ENCODE measurements around the gene SPOCK1.

The SPOCK1 gene

DNA sequence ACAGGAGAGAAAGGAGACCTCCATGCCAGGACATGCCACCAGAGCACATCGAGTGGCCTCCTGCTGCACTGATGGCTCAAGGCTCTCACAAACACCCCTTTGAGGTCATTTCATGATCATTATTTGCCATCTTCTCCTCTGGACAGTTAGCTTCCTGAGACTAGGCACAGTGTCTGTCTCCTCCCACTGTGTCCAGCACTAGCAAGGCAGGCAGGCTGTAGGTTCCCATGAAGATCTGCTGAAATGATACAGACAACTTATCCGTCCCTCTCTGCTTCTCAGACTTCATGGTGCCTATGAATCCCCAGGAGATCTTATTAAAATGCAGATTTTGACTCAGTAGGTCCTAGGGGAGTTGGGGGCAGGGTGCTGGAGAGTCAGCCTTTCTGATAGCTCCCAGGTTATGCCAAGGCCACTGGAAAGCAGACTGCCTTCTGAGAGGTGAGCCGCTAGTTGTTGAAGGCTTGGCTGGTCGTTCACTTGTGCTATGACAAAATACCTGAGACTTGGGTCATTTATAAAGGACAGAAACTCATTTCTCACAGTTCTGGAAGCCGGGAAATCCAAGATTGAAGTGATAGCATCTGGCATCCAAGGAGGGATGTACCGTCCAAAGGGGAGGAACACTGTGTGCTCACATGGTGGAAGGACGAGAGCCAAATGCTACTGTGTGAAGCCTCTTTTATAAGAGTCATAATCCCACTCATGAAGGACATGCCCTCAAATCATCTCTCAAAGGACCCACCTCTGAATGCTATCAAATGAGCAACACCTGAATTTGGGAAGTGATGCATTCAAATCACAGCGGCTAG, 183.4 kb downstream of the SPOCK1 start:
- Histone ChIP-seq H3K4me3 (ENCODE audit: severe bottlenecking) (no peak overlapping the region), H3K27ac (ENCODE audit: poor library complexity, severe bottlenecking) (no peak overlapping the region), H3K4me1 (ENCODE audit: insufficient read depth, poor library complexity, severe bottlenecking) (peaks cover 7% of the 10 kb centered on the region), H3K27me3 (ENCODE audit: insufficient read depth, poor library complexity, severe bottlenecking) (no peaks in the 10 kb centered on the region), H3K36me3 (ENCODE audit: low read depth) (no peaks in the 10 kb centered on the region), H3K9me3 (ENCODE audit: severe bottlenecking) (no peaks in the 10 kb centered on the region)
- DNase-seq (ENCODE audit: low spot score) (no peak), ATAC-seq (ENCODE audit: low read depth) (no peak)
- TF ChIP-seq, protein P1, sequence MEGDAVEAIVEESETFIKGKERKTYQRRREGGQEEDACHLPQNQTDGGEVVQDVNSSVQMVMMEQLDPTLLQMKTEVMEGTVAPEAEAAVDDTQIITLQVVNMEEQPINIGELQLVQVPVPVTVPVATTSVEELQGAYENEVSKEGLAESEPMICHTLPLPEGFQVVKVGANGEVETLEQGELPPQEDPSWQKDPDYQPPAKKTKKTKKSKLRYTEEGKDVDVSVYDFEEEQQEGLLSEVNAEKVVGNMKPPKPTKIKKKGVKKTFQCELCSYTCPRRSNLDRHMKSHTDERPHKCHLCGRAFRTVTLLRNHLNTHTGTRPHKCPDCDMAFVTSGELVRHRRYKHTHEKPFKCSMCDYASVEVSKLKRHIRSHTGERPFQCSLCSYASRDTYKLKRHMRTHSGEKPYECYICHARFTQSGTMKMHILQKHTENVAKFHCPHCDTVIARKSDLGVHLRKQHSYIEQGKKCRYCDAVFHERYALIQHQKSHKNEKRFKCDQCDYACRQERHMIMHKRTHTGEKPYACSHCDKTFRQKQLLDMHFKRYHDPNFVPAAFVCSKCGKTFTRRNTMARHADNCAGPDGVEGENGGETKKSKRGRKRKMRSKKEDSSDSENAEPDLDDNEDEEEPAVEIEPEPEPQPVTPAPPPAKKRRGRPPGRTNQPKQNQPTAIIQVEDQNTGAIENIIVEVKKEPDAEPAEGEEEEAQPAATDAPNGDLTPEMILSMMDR (IDR thresholded peaks at IDR 0.05; ENCODE audit: poor library complexity, severe bottlenecking): no peak

DNA sequence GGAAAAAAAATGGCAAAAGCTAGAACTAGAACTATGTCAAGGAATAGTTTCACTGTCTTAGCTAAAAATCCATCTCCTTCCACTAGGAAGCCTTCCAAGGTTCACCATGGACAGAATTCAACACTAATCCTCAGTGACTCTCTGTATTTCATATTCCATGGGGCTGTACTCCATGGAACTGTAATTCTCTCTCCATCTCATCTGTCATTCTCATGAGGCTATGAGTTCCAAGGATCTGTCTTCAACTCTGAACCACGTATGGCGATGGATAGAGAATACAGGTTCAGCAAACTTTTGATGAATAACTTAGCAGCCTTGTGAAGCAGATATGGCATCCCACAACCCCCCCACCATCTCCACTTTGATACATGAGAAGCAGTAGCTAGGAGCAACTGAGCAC, 184.0 kb downstream of the SPOCK1 start:
- Histone ChIP-seq H3K27ac (ENCODE audit: poor library complexity, severe bottlenecking) (no peak overlapping the region), H3K36me3 (ENCODE audit: low read depth) (no peaks in the 10 kb centered on the region), H3K4me1 (ENCODE audit: insufficient read depth, poor library complexity, severe bottlenecking) (peaks cover 11% of the 10 kb centered on the region), H3K9me3 (ENCODE audit: severe bottlenecking) (no peaks in the 10 kb centered on the region), H3K4me3 (ENCODE audit: severe bottlenecking) (no peak overlapping the region), H3K27me3 (ENCODE audit: insufficient read depth, poor library complexity, severe bottlenecking) (no peaks in the 10 kb centered on the region)
- no peak for DNase-seq (ENCODE audit: low spot score)
- TF ChIP-seq, protein P1 (IDR thresholded peaks at IDR 0.05; ENCODE audit: poor library complexity, severe bottlenecking): no peak
- ATAC-seq (ENCODE audit: low read depth): no peak

DNA sequence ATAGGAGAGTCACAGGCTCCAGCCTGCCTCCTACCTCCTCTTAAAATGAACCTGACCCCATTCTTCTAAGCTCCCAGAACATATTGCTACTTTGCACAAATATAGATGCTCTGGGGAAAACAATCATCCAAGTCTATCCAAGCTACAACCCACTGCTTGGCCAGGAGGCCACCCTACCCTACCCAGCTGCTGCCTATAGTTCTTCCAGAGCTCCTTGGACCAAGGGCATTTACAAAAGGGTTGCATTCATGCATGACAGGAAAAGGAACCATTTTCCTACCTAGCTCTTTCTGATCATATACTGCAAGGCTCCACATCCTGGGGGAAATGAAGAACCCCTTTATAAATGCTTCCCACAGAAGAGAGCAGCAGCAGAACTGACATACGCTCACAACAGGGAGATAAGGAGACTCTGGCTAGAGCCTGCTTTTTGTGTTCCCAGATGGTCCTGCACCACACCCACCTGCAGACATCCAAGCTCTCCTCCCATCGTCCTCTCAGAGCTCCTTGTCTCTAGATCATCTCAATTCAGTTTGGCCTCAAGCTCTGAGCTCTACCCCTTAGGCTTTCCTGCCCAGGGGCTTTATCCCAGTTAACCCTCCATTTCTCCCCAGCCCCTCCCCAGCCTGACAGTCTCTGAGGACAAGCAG, 185.5 kb downstream of the SPOCK1 start:
- Histone ChIP-seq H3K36me3 (ENCODE audit: low read depth) (no peaks in the 10 kb centered on the region), H3K4me1 (ENCODE audit: insufficient read depth, poor library complexity, severe bottlenecking) (peaks cover 19% of the 10 kb centered on the region), H3K27me3 (ENCODE audit: insufficient read depth, poor library complexity, severe bottlenecking) (no peaks in the 10 kb centered on the region), H3K9me3 (ENCODE audit: severe bottlenecking) (no peaks in the 10 kb centered on the region), H3K4me3 (ENCODE audit: severe bottlenecking) (no peak overlapping the region), H3K27ac (ENCODE audit: poor library complexity, severe bottlenecking) (no peak overlapping the region)
- TF ChIP-seq, protein P1 (IDR thresholded peaks at IDR 0.05; ENCODE audit: poor library complexity, severe bottlenecking): no peak
- DNase-seq (ENCODE audit: low spot score): no peak
- no peak for ATAC-seq (ENCODE audit: low read depth)

DNA sequence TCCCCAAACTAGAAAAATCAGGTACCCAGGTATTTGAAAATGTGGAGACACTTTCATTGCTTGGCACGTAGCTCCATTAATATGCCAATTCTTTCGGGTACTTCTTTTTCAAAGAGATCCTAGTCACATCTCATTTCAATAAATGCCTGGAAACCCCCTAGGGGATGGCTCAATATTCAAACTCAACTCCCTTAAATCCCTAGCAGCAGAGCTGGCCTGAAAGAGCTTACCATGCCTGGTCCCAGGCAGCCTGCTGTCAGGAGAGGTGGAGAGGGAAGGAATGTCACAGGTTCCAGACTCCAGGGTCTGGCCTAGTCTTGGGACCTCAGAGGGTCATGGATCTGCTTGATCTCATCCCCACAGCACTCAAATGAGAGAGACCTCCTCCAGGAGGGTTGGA, 187.1 kb downstream of the SPOCK1 start:
- Histone ChIP-seq H3K4me1 (ENCODE audit: insufficient read depth, poor library complexity, severe bottlenecking) (peaks cover 19% of the 10 kb centered on the region), H3K27ac (ENCODE audit: poor library complexity, severe bottlenecking) (no peak overlapping the region), H3K36me3 (ENCODE audit: low read depth) (no peaks in the 10 kb centered on the region), H3K27me3 (ENCODE audit: insufficient read depth, poor library complexity, severe bottlenecking) (no peaks in the 10 kb centered on the region), H3K9me3 (ENCODE audit: severe bottlenecking) (no peaks in the 10 kb centered on the region), H3K4me3 (ENCODE audit: severe bottlenecking) (no peak overlapping the region)
- ATAC-seq (ENCODE audit: low read depth): no peak
- DNase-seq (ENCODE audit: low spot score): no peak
- TF ChIP-seq, protein P1 (IDR thresholded peaks at IDR 0.05; ENCODE audit: poor library complexity, severe bottlenecking): no peak
